CD14-positive monocyte (primary cell): Measurements from ENCODE around the gene RPLP2. TPM values are rescaled to one million over a fixed set of nuclear protein-coding genes. Genes with fewer than 3 reads are reported as not detected.

Experiments used
- DNase-seq, 3 donors: peaks; one replicate each; pipeline ENCODE4 v3.0.0-alpha.2; 2011 to 2022
- H2AFZ ChIP-seq: 2 replicates; pipeline ENCODE4 v1.6.0; 2012; ENCODE audit warnings: mild to moderate bottlenecking, low read depth, low read length, inconsistent platforms; ENCODE audit not compliant: insufficient read depth, poor library complexity, severe bottlenecking
- H3K27ac ChIP-seq, 2 donors: 1 replicate in 1 of 2; 2 replicates in 1 of 2; pipeline ENCODE4 v1.5.1; 2012 to 2013; ENCODE audit warnings: low read length in 2 of 2, control low read depth in 1 of 2, inconsistent platforms in 1 of 2, low read depth in 1 of 2, mild to moderate bottlenecking in 1 of 2
- H3K27me3 ChIP-seq, 2 donors: one replicate each; pipeline versions ENCODE4 v1.6.0 to v1.6.1; 2011 to 2013; ENCODE audit warnings: low read length in 2 of 2; ENCODE audit not compliant: control insufficient read depth in 2 of 2, insufficient read depth in 2 of 2
- H3K36me3 ChIP-seq, 2 donors: replicated peaks in 1 of 2; 1 replicate in 1 of 2; 2 replicates in 1 of 2; pipeline versions ENCODE4 v1.5.1 to v1.6.1; 2012 to 2013; ENCODE audit warnings: low read length in 2 of 2, control low read depth in 1 of 2, inconsistent platforms in 1 of 2, mild to moderate bottlenecking in 1 of 2; ENCODE audit not compliant: insufficient read depth in 2 of 2, control insufficient read depth in 1 of 2
- H3K4me1 ChIP-seq, 2 donors: 1 replicate in 1 of 2; 2 replicates in 1 of 2; pipeline versions ENCODE4 v1.5.1 to v1.6.1; 2012 to 2013; ENCODE audit warnings: low read length in 2 of 2, control low read depth in 1 of 2, inconsistent platforms in 1 of 2, mild to moderate bottlenecking in 1 of 2, moderate library complexity in 1 of 2; ENCODE audit not compliant: insufficient read depth in 2 of 2, control insufficient read depth in 1 of 2
- H3K4me2 ChIP-seq: replicated peaks from 2 replicates; pipeline ENCODE3; 2012; ENCODE audit warnings: low read length, moderate library complexity, mild to moderate bottlenecking; ENCODE audit not compliant: poor library complexity, severe bottlenecking; ENCODE audit errors: extremely low read depth
- H3K4me3 ChIP-seq, 3 experiments: fragments of 200-600 bp in 1 of 3; sonication (generic) in 1 of 3; replicated peaks in 1 of 3; 1 replicate in 2 of 3; 2 replicates in 1 of 3; pipeline ENCODE4 v1.5.1; 2011 to 2013; ENCODE audit warnings: low read length in 3 of 3, mild to moderate bottlenecking in 3 of 3, control low read depth in 2 of 3, low read depth in 2 of 3, inconsistent platforms in 1 of 3, moderate library complexity in 1 of 3
- H3K79me2 ChIP-seq: 2 replicates; pipeline ENCODE4 v1.6.0; 2012; ENCODE audit warnings: mild to moderate bottlenecking, control low read depth, inconsistent platforms, low read length, moderate library complexity; ENCODE audit not compliant: insufficient read depth
- H3K9ac ChIP-seq: 2 replicates; pipeline ENCODE4 v1.6.0; 2017; ENCODE audit warnings: low read length, mild to moderate bottlenecking; ENCODE audit not compliant: insufficient read depth, poor library complexity, severe bottlenecking
- H3K9me3 ChIP-seq, 2 donors: replicated peaks in 1 of 2; 1 replicate in 1 of 2; 2 replicates in 1 of 2; pipeline versions ENCODE4 v1.5.1 to v1.6.1; 2012 to 2013; ENCODE audit warnings: low read length in 2 of 2, control low read depth in 1 of 2; ENCODE audit not compliant: control insufficient read depth in 1 of 2, insufficient read depth in 1 of 2
- H4K20me1 ChIP-seq: 2 replicates; pipeline ENCODE4 v1.6.0; 2012; ENCODE audit warnings: mild to moderate bottlenecking, low read length, control low read depth, moderate library complexity; ENCODE audit not compliant: insufficient read depth
- H3K27ac Mint-ChIP-seq, 7 donors: one replicate each; pipeline ENCODE4 v1.8.0; 2020; ENCODE audit warnings: mild to moderate bottlenecking in 7 of 7, mixed read lengths in 7 of 7, moderate library complexity in 6 of 7, inconsistent platforms in 2 of 7
- H3K27me3 Mint-ChIP-seq, 3 donors: one replicate each; pipeline ENCODE4 v1.8.0; 2021 to 2022; ENCODE audit warnings: low read depth in 3 of 3, mild to moderate bottlenecking in 3 of 3, mixed read lengths in 3 of 3, moderate library complexity in 3 of 3, inconsistent platforms in 1 of 3
- H3K36me3 Mint-ChIP-seq, 2 donors: one replicate each; pipeline ENCODE4 v1.8.0; 2020; ENCODE audit warnings: mixed read lengths in 2 of 2, inconsistent platforms in 1 of 2, mild to moderate bottlenecking in 1 of 2
- H3K4me1 Mint-ChIP-seq: one replicate; pipeline ENCODE4 v1.8.0; 2020; ENCODE audit warnings: mild to moderate bottlenecking, mixed read lengths
- H3K4me3 Mint-ChIP-seq, 2 donors: one replicate each; pipeline ENCODE4 v1.8.0; 2020; ENCODE audit warnings: mild to moderate bottlenecking in 2 of 2, mixed read lengths in 2 of 2, moderate library complexity in 1 of 2
- H3K9me3 Mint-ChIP-seq, 7 donors: one replicate each; pipeline ENCODE4 v1.8.0; 2020 to 2022; ENCODE audit warnings: mixed read lengths in 7 of 7, mild to moderate bottlenecking in 6 of 7, moderate library complexity in 6 of 7, inconsistent platforms in 2 of 7
- WGBS: methylation state at CpG from one replicate; pipeline ENCODE4 v1.1.5; 2013; ENCODE audit warnings: missing lambda C conversion rate; ENCODE audit not compliant: insufficient coverage; 5-methylcytosine and 5-hydroxymethylcytosine counted together
- intact Hi-C, 2 donors: fragments of 100-400 bp; cut with micrococcal nuclease; formaldehyde crosslinking; loops; one replicate each; pipeline versions ENCODE4 v1.15.0 to v1.15.1; 2023
- polyA plus RNA-seq, 3 donors: library from polyadenylated mRNA; depleted of rRNA in 1 of 3; unstranded in 2 of 3; stranded (reverse) in 1 of 3; fragments of 300-500 nt in 2 of 3; fragments of >200 nt in 1 of 3; fragmentation: Illumina TruSeq in 2 of 3; gene quantifications; 1 replicate in 2 of 3; 2 replicates in 1 of 3; pipeline ENCODE4 v1.2.3, GENCODE V29; 2012 to 2021
- TF ChIP-seq, protein P1 (sequence below): fragments of 200-600 bp; IDR thresholded peaks from one replicate; pipeline ENCODE4 v1.8.0; 2022; ENCODE audit warnings: antibody characterized with exemption, mild to moderate bottlenecking

RPLP2 gene
- polyA plus RNA-seq, 3 donors: 879 to 1,191 (median 990) TPM

GRCh38 chr11:839875-840617 lies 30.3 kb downstream of the RPLP2 start:
- Histone ChIP-seq H3K9me3 (no peaks in the 10 kb centered on the region), H2AFZ (no peak overlapping the region), H4K20me1 (peaks cover 75% of the 10 kb centered on the region), H3K79me2 (peaks cover 30% of the 10 kb centered on the region), H3K27ac (peak overlapping the region in 1 of 2 donors; percentile 3), H3K9ac (no peak overlapping the region), H3K36me3 (peaks cover 41 to 46% of the 10 kb centered on the region in 2 donors), H3K4me1 (peaks cover 37 to 50% of the 10 kb centered on the region in 2 donors), H3K4me3 (no peak overlapping the region), H3K4me2 (no peak overlapping the region), H3K27me3 (peaks cover 0 to 2% of the 10 kb centered on the region in 2 donors)
- intact Hi-C loops: loop anchor here in 1 of 2 donors (5.0 kb wide), 1 partner anchor 33 kb away; the partner anchor contains the start of genes PIDD1 and RPLP2
- DNase-seq: no peak
- Mint-ChIP-seq H3K9me3 (peaks cover 0 to 3% (median 0%) of the 10 kb centered on the region in 7 donors), H3K4me3 (no peak overlapping the region), H3K27me3 (peaks cover 0 to 19% (median 8%) of the 10 kb centered on the region in 3 donors), H3K36me3 (peaks cover 43 to 48% of the 10 kb centered on the region in 2 donors), H3K27ac (peak overlapping the region in 3 of 7 donors; percentile 57 to 74 (median 69)), H3K4me1 (peaks cover 35% of the 10 kb centered on the region)
- WGBS: 96% methylated on average over 19 of the region's 25 CpGs
- TF ChIP-seq, protein P1, sequence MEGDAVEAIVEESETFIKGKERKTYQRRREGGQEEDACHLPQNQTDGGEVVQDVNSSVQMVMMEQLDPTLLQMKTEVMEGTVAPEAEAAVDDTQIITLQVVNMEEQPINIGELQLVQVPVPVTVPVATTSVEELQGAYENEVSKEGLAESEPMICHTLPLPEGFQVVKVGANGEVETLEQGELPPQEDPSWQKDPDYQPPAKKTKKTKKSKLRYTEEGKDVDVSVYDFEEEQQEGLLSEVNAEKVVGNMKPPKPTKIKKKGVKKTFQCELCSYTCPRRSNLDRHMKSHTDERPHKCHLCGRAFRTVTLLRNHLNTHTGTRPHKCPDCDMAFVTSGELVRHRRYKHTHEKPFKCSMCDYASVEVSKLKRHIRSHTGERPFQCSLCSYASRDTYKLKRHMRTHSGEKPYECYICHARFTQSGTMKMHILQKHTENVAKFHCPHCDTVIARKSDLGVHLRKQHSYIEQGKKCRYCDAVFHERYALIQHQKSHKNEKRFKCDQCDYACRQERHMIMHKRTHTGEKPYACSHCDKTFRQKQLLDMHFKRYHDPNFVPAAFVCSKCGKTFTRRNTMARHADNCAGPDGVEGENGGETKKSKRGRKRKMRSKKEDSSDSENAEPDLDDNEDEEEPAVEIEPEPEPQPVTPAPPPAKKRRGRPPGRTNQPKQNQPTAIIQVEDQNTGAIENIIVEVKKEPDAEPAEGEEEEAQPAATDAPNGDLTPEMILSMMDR: peak; percentile 57

DNA sequence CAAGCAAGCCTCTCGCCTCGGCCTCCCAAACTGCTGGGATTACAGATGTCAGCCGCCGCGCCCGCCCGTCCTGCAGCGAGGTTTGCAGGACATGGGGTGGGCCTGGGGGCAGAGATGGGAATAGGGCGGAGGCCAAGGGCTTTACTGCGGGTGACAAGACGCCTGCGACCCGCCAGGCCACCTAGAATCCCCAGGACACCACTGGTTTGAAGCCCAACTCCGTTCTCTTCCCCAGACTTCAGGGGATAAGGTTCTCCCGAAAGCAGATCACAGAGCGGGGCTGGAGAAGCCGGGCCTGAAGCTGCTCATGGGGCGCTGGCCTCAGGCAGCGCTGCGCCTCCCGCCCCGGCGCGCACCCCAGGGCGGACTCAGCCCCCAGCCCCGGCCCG lies 32.2 kb downstream of the RPLP2 start:
- Mint-ChIP-seq H3K4me3 (peak overlapping the region; percentile 86 to 93), H3K9me3 (no peaks in the 10 kb centered on the region), H3K27ac (peak overlapping the region in 6 of 7 donors; percentile 45 to 88 (median 74)), H3K36me3 (peaks cover 34 to 38% of the 10 kb centered on the region in 2 donors), H3K27me3 (peaks cover 0 to 13% (median 8%) of the 10 kb centered on the region in 3 donors), H3K4me1 (peaks cover 43% of the 10 kb centered on the region)
- Histone ChIP-seq H2AFZ (peak overlapping the region; percentile 72), H3K27ac (peak overlapping the region; percentile 15 to 93), H3K36me3 (peaks cover 33 to 36% of the 10 kb centered on the region in 2 donors), H3K4me2 (peak overlapping the region; percentile 88), H3K79me2 (peaks cover 29% of the 10 kb centered on the region), H3K9ac (peak overlapping the region; percentile 95), H4K20me1 (peaks cover 76% of the 10 kb centered on the region), H3K27me3 (no peaks in the 10 kb centered on the region), H3K4me3 (peak overlapping the region; percentile 88 to 94 (median 92)), H3K4me1 (peaks cover 40 to 64% of the 10 kb centered on the region in 2 donors), H3K9me3 (no peaks in the 10 kb centered on the region)
- intact Hi-C loops: loop anchor here in 1 of 2 donors (5.0 kb wide), 1 partner anchor 35 kb away; the partner anchor contains the start of genes PIDD1 and RPLP2
- DNase-seq: no peak
- WGBS: 1% methylated on average over 27 of the region's 27 CpGs
- TF ChIP-seq, protein P1: no peak
